H9 (cell line): ENCODE data around the gene MB21D2. TPM values are rescaled to one million over a fixed set of nuclear protein-coding genes. Genes with fewer than 3 reads are reported as not detected.

Experiments
- DNase-seq: peaks from one replicate; pipeline ENCODE4 v3.0.0-alpha.2; 2017
- H2AFZ ChIP-seq: one replicate; pipeline ENCODE4 v1.6.1; 2013; ENCODE audit warnings: mild to moderate bottlenecking, low read length, control low read depth, moderate library complexity
- H2AK5ac ChIP-seq: 2 replicates; pipeline ENCODE4 v1.6.1; 2013; ENCODE audit warnings: low read length, control low read depth, mixed read lengths; ENCODE audit not compliant: insufficient read length
- H2BK120ac ChIP-seq: one replicate; pipeline ENCODE4 v1.6.1; 2013; ENCODE audit warnings: low read depth, mild to moderate bottlenecking, low read length, control low read depth, inconsistent platforms; ENCODE audit not compliant: poor library complexity, severe bottlenecking
- H2BK12ac ChIP-seq: 2 replicates; pipeline ENCODE4 v1.6.1; 2013; ENCODE audit warnings: low read length, control low read depth, mixed read lengths, low read depth; ENCODE audit not compliant: insufficient read length
- H2BK15ac ChIP-seq: 2 replicates; pipeline ENCODE4 v1.6.1; 2013; ENCODE audit warnings: low read depth, low read length, control low read depth
- H2BK20ac ChIP-seq: one replicate; pipeline ENCODE4 v1.6.1; 2013; ENCODE audit warnings: low read depth, mild to moderate bottlenecking, low read length, control low read depth, inconsistent platforms; ENCODE audit not compliant: poor library complexity, severe bottlenecking
- H2BK5ac ChIP-seq: 2 replicates; pipeline ENCODE4 v1.6.1; 2013; ENCODE audit warnings: low read length, control low read depth, mixed read lengths; ENCODE audit not compliant: insufficient read length
- H3K14ac ChIP-seq: 2 replicates; pipeline ENCODE4 v1.6.1; 2013; ENCODE audit warnings: low read length, control low read depth; ENCODE audit not compliant: insufficient read depth
- H3K18ac ChIP-seq: 2 replicates; pipeline ENCODE4 v1.6.1; 2013; ENCODE audit warnings: low read depth, mild to moderate bottlenecking, mixed read lengths, low read length, control low read depth; ENCODE audit not compliant: insufficient read length
- H3K23ac ChIP-seq: 2 replicates; pipeline ENCODE4 v1.6.1; 2013; ENCODE audit warnings: low read length, control low read depth, mixed read lengths, low read depth; ENCODE audit not compliant: insufficient read length
- H3K23me2 ChIP-seq: 2 replicates; pipeline ENCODE4 v1.6.1; 2013; ENCODE audit warnings: low read depth, mild to moderate bottlenecking, mixed read lengths, low read length, control low read depth; ENCODE audit not compliant: insufficient read length, poor library complexity, severe bottlenecking
- H3K27ac ChIP-seq: 2 replicates; pipeline ENCODE4 v1.5.1; 2013; ENCODE audit warnings: low read length, control low read depth, mixed read lengths, low read depth; ENCODE audit not compliant: insufficient read length
- H3K27me3 ChIP-seq: 2 replicates; pipeline ENCODE4 v1.6.1; 2013; ENCODE audit warnings: low read length, control low read depth, inconsistent platforms; ENCODE audit not compliant: insufficient read depth
- H3K4ac ChIP-seq: 2 replicates; pipeline ENCODE4 v1.6.1; 2013; ENCODE audit warnings: low read depth, mild to moderate bottlenecking, control low read depth, inconsistent platforms, low read length, moderate library complexity
- H3K4me1 ChIP-seq: 2 replicates; pipeline ENCODE4 v1.6.1; 2013; ENCODE audit warnings: low read length, control low read depth, inconsistent platforms; ENCODE audit not compliant: insufficient read depth
- H3K4me2 ChIP-seq: 2 replicates; pipeline ENCODE4 v1.6.1; 2013; ENCODE audit warnings: low read length, control low read depth, mixed read lengths; ENCODE audit not compliant: insufficient read length, insufficient read depth
- H3K56ac ChIP-seq: 2 replicates; pipeline ENCODE4 v1.6.1; 2013; ENCODE audit warnings: low read depth, mild to moderate bottlenecking, mixed read lengths, low read length, control low read depth; ENCODE audit not compliant: insufficient read length
- H3K79me1 ChIP-seq: 2 replicates; pipeline ENCODE4 v1.6.1; 2013; ENCODE audit warnings: low read depth, mild to moderate bottlenecking, moderate library complexity, low read length, control low read depth, inconsistent platforms; ENCODE audit not compliant: insufficient read depth, poor library complexity, severe bottlenecking
- H3K79me2 ChIP-seq: 2 replicates; pipeline ENCODE4 v1.6.1; 2013; ENCODE audit warnings: low read length, control low read depth, inconsistent platforms; ENCODE audit not compliant: insufficient read depth
- H3K9ac ChIP-seq: 2 replicates; pipeline ENCODE4 v1.6.1; 2013; ENCODE audit warnings: low read length, control low read depth, mixed read lengths; ENCODE audit not compliant: insufficient read length; ENCODE audit errors: extremely low read depth
- H3K9me3 ChIP-seq: one replicate; pipeline ENCODE4 v1.6.1; 2013; ENCODE audit warnings: low read depth, low read length, inconsistent platforms; ENCODE audit not compliant: control insufficient read depth
- H3T11ph ChIP-seq: one replicate; pipeline ENCODE4 v1.6.1; 2013; ENCODE audit warnings: mild to moderate bottlenecking, low read length, control low read depth, inconsistent platforms
- H4K20me1 ChIP-seq: one replicate; pipeline ENCODE4 v1.6.1; 2013; ENCODE audit not compliant: control insufficient read depth, insufficient read length, insufficient read depth
- H4K5ac ChIP-seq: 2 replicates; pipeline ENCODE4 v1.6.1; 2013; ENCODE audit warnings: low read depth, mild to moderate bottlenecking, mixed read lengths, low read length, control low read depth; ENCODE audit not compliant: insufficient read length
- H4K8ac ChIP-seq: replicated peaks from 2 replicates; pipeline ENCODE4 v1.6.1; 2013; ENCODE audit warnings: low read length, control low read depth, mixed read lengths, low read depth; ENCODE audit not compliant: insufficient read length
- H4K91ac ChIP-seq: 2 replicates; pipeline ENCODE4 v1.6.1; 2013; ENCODE audit warnings: low read depth, mild to moderate bottlenecking, moderate library complexity, mixed read lengths, low read length, control low read depth; ENCODE audit not compliant: insufficient read length
- H3K27ac Mint-ChIP-seq, 3 experiments: 2 replicates in 2 of 3; 3 replicates in 1 of 3; pipeline ENCODE4 v1.8.0; 2020 to 2021; ENCODE audit warnings: mixed read lengths in 3 of 3, mild to moderate bottlenecking in 1 of 3, moderate library complexity in 1 of 3
- H3K27me3 Mint-ChIP-seq: 2 replicates; pipeline ENCODE4 v1.8.0; 2021; ENCODE audit warnings: low read depth, mild to moderate bottlenecking, moderate library complexity, mixed read lengths
- H3K36me3 Mint-ChIP-seq, 3 experiments: 2 replicates in 2 of 3; 3 replicates in 1 of 3; pipeline ENCODE4 v1.8.0; 2020 to 2021; ENCODE audit warnings: low read depth in 3 of 3, mixed read lengths in 3 of 3; ENCODE audit not compliant: insufficient read depth in 1 of 3
- H3K4me1 Mint-ChIP-seq, 2 experiments: 2 replicates each; pipeline ENCODE4 v1.8.0; 2020; ENCODE audit warnings: mixed read lengths in 2 of 2
- H3K4me3 Mint-ChIP-seq, 2 experiments: 2 replicates in 1 of 2; 3 replicates in 1 of 2; pipeline ENCODE4 v1.8.0; 2020 to 2021; ENCODE audit warnings: mild to moderate bottlenecking in 2 of 2, mixed read lengths in 2 of 2, moderate library complexity in 1 of 2
- H3K9me3 Mint-ChIP-seq, 2 experiments: 2 replicates in 1 of 2; 3 replicates in 1 of 2; pipeline ENCODE4 v1.8.0; 2020; ENCODE audit warnings: mild to moderate bottlenecking in 2 of 2, mixed read lengths in 2 of 2, moderate library complexity in 1 of 2
- WGBS: extraction: QIAGEN DNeasy Blood & Tissue Kit; methylation state at CpG from one replicate; pipeline ENCODE4 v1.1.7; 2013; ENCODE audit warnings: missing lambda C conversion rate, low lambda C conversion rate, mixed read lengths; ENCODE audit not compliant: insufficient read length; ENCODE audit errors: extremely low coverage; 5-methylcytosine and 5-hydroxymethylcytosine counted together
- total RNA-seq: library from RNA; stranded (reverse); gene quantifications from 2 replicates; pipeline ENCODE4 v1.2.1, GENCODE V29; 2021
- TF ChIP-seq, protein P1 (sequence below): fragments of 200-600 bp; sonication (generic); conservative IDR thresholded peaks from 3 replicates; pipeline ENCODE4 v1.8.0; 2021; ENCODE audit warnings: antibody characterized with exemption, mild to moderate bottlenecking

Gene MB21D2
- total RNA-seq, 1 experiment from 2014 or later, result 19.1 TPM

DNA sequence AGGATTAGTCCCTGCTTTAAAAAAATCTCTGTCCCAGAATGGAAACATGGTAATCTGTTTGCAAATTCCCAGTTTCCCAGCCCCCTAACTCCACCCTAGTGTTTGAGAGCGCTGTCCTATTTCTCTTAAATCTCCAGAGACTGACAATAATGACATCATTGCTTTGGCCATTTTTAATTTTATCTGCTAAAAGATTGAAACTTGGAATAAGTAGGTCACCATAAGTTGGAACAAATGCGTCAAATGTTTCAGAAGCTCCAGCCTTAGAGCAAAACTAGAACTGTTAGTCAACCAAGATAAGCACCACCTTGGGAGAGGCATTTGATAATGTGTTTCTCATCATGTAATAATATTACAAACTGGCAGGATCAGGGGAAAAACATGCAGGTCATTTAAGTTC is 25.7 kb upstream of the MB21D2 start:
- Mint-ChIP-seq H3K27ac (no peak overlapping the region), H3K4me1 (no peaks in the 10 kb centered on the region), H3K4me3 (no peak overlapping the region), H3K36me3 (peaks cover 0 to 1% (median 0%) of the 10 kb centered on the region in 3 experiments; a peak in 2 of 7 replicates), H3K9me3 (peaks cover 2 to 3% of the 10 kb centered on the region in 2 experiments; a peak in 2 of 5 replicates), H3K27me3 (no peaks in the 10 kb centered on the region; the same call in 1 of the 2 replicates)
- Histone ChIP-seq H3K4ac (no peak overlapping the region), H3K23me2 (no peaks in the 10 kb centered on the region), H3T11ph (no peak overlapping the region), H4K91ac (no peak overlapping the region), H4K5ac (no peak overlapping the region), H2BK5ac (no peak overlapping the region), H3K79me1 (no peaks in the 10 kb centered on the region), H3K23ac (no peak overlapping the region), H3K4me1 (no peaks in the 10 kb centered on the region), H3K27ac (no peak overlapping the region), H2BK15ac (no peak overlapping the region), H2AFZ (no peak overlapping the region), H3K4me2 (no peak overlapping the region), H2BK12ac (no peak overlapping the region), H4K8ac (no peak overlapping the region), H3K9me3 (no peaks in the 10 kb centered on the region), H3K79me2 (no peaks in the 10 kb centered on the region), H3K56ac (no peak overlapping the region), H2BK20ac (no peak overlapping the region), H3K27me3 (no peaks in the 10 kb centered on the region; the same call in 1 of the 2 replicates), H3K9ac (no peak overlapping the region), H2BK120ac (no peak overlapping the region), H4K20me1 (no peaks in the 10 kb centered on the region), H3K14ac (no peak overlapping the region), H3K18ac (no peak overlapping the region), H2AK5ac (no peak overlapping the region)
- no CpG with 5 or more reads among the region's 2 CpGs for WGBS
- no peak for DNase-seq
- TF ChIP-seq, protein P1, sequence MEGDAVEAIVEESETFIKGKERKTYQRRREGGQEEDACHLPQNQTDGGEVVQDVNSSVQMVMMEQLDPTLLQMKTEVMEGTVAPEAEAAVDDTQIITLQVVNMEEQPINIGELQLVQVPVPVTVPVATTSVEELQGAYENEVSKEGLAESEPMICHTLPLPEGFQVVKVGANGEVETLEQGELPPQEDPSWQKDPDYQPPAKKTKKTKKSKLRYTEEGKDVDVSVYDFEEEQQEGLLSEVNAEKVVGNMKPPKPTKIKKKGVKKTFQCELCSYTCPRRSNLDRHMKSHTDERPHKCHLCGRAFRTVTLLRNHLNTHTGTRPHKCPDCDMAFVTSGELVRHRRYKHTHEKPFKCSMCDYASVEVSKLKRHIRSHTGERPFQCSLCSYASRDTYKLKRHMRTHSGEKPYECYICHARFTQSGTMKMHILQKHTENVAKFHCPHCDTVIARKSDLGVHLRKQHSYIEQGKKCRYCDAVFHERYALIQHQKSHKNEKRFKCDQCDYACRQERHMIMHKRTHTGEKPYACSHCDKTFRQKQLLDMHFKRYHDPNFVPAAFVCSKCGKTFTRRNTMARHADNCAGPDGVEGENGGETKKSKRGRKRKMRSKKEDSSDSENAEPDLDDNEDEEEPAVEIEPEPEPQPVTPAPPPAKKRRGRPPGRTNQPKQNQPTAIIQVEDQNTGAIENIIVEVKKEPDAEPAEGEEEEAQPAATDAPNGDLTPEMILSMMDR, result no peak
